ENCODE measurements around the gene GARNL3. TPM values are rescaled to one million over a fixed set of nuclear protein-coding genes. Genes with fewer than 3 reads are reported as not detected.
A peak's percentile ranks its signal among the peaks of the same experiment; 100 is the strongest.

Gene GARNL3
- total and polyA plus RNA-seq, 2 of the 13 experiments (the other 11 are each of a cell fraction or from before 2014, with no cell fraction given): 3.9 to 11.0 TPM

DNA sequence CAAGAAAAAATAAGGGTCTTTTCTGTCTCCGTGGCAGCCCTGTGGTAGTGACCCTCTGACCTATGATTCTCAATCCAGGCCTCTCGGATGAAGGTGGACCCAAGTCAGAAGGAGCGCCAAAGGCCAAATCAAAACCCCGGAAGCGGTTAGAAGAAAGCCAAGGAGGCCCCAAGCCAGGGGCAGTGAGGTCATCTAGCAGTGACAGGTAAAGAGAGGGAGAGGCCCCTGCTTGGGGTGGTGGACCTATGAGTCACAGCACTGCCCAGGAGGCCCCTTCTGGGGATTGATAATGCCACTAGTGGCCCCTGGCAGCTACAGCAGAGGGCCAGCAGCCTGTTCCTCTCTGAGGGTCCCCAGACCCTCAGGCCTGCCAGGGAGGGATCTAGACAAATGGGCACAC lies 126.0 kb downstream of the GARNL3 start (continued):
- no peak for TF ChIP-seq TP53 (CRISPR knock-in tag; conservative IDR thresholded peaks at IDR 0.05)
- TF ChIP-seq FOXC1 (CRISPR knock-in tag; IDR thresholded peaks at IDR 0.05; ENCODE audit: borderline replicate concordance): no peak; the same call in 1 of the 2 replicates
- TF ChIP-seq, protein P1, sequence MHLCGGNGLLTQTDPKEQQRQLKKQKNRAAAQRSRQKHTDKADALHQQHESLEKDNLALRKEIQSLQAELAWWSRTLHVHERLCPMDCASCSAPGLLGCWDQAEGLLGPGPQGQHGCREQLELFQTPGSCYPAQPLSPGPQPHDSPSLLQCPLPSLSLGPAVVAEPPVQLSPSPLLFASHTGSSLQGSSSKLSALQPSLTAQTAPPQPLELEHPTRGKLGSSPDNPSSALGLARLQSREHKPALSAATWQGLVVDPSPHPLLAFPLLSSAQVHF (CRISPR knock-in tag; IDR thresholded peaks at IDR 0.05): no peak
- no peak for TF ChIP-seq PAWR (CRISPR knock-in tag; IDR thresholded peaks at IDR 0.05; ENCODE audit: borderline replicate concordance)
- TF ChIP-seq EED (CRISPR knock-in tag; IDR thresholded peaks at IDR 0.05): no peak
- TF ChIP-seq ZNF563 (CRISPR knock-in tag; IDR thresholded peaks at IDR 0.05): no peak
- TF ChIP-seq TAF1 (CRISPR knock-in tag; IDR thresholded peaks at IDR 0.05): no peak
- TF ChIP-seq SMC3 (IDR thresholded peaks at IDR 0.05; ENCODE audit: low read length): no peak
- peak; percentile 79 for TF ChIP-seq RCOR2 (CRISPR knock-in tag; IDR thresholded peaks at IDR 0.05)
- no peak for TF ChIP-seq ZNF513 (CRISPR knock-in tag; conservative IDR thresholded peaks at IDR 0.05)
- TF ChIP-seq ZZZ3 (CRISPR knock-in tag; IDR thresholded peaks at IDR 0.05; ENCODE audit: borderline replicate concordance): no peak
- TF ChIP-seq KLF13 (CRISPR knock-in tag; IDR thresholded peaks at IDR 0.05): no peak
- no peak for TF ChIP-seq ZNF318 (CRISPR knock-in tag; IDR thresholded peaks at IDR 0.05)
- no peak for TF ChIP-seq NFAT5 (CRISPR knock-in tag; IDR thresholded peaks at IDR 0.05)
- no peak for TF ChIP-seq ZNF549 (CRISPR knock-in tag; IDR thresholded peaks at IDR 0.05)
